HepG2 (cell line): ENCODE results near the gene SLC25A11. TPM values are rescaled to one million over a fixed set of nuclear protein-coding genes. Genes with fewer than 3 reads are reported as not detected.

Experiments used
- ATAC-seq: fragments of 200-7000 bp; cut with Tn5 transposase; 3 replicates; pipeline ENCODE4 v1.9.1; 2020; ENCODE audit warnings: mild to moderate bottlenecking, moderate library complexity
- BruUV-seq: library from RNA; stranded (reverse); fragments of 400-500 nt; replicated peaks from 2 replicates; lab custom pipeline; 2021; lab: Mats Ljungman, UMichigan
- CTCF ChIA-PET: fragments of 300-600 bp; formaldehyde crosslinking; extraction: SDS; loops from one replicate; lab custom pipeline; 2021; ENCODE audit warnings: low total read pairs, inconsistent platforms, low intra/inter-chr PET ratio; lab: Yijun Ruan, JAX
- POLR2A ChIA-PET: fragments of 350-600 bp; sonication (Branson Sonifier 250); formaldehyde crosslinking; loops from one replicate; lab custom pipeline; 2020; ENCODE audit warnings: antibody characterized with exemption, inconsistent platforms; lab: Yijun Ruan, JAX
- DNase-seq: peaks from one replicate; pipeline ENCODE4 v3.0.0-alpha.2; 2015; ENCODE audit warnings: low spot score
- FAIRE-seq: peaks from 3 replicates; lab custom pipeline; 2011; peaks lifted over from hg19 to GRCh38; lab: Jason Lieb, UNC
- H2AFZ ChIP-seq: one replicate; pipeline ENCODE4 v1.6.1; 2011; ENCODE audit warnings: low read length, inconsistent platforms
- H3K27ac ChIP-seq: fragments of 300-600 bp; 3 replicates; pipeline ENCODE4 v1.8.0; 2011; ENCODE audit warnings: mixed run types, mild to moderate bottlenecking, mixed read lengths, low read length, inconsistent platforms; ENCODE audit not compliant: insufficient read depth; ENCODE audit errors: extremely low read length
- H3K27me3 ChIP-seq, 2 experiments: fragments of 200-600 bp in 1 of 2; 2 replicates in 1 of 2; 3 replicates in 1 of 2; pipeline versions ENCODE4 v1.6.0 to v1.8.0; 2011; ENCODE audit warnings: low read length in 2 of 2, mild to moderate bottlenecking in 2 of 2, moderate library complexity in 2 of 2, inconsistent platforms in 1 of 2; ENCODE audit not compliant: insufficient read depth in 2 of 2, control insufficient read depth in 1 of 2
- H3K36me3 ChIP-seq, 2 experiments: fragments of 200-600 bp in 1 of 2; replicated peaks in 1 of 2; 2 replicates in 1 of 2; 3 replicates in 1 of 2; pipeline versions ENCODE4 v1.5.1 to v1.8.0; 2011; ENCODE audit warnings: low read length in 2 of 2, inconsistent platforms in 1 of 2; ENCODE audit not compliant: insufficient read depth in 2 of 2, control insufficient read depth in 1 of 2
- H3K4me1 ChIP-seq: 2 replicates; pipeline ENCODE4 v1.5.1; 2012; ENCODE audit warnings: low read length, inconsistent platforms; ENCODE audit not compliant: insufficient read depth
- H3K4me2 ChIP-seq: 2 replicates; pipeline ENCODE4 v1.6.0; 2011; ENCODE audit warnings: low read depth, low read length, inconsistent platforms
- H3K4me3 ChIP-seq, 3 experiments: fragments of 200-600 bp in 1 of 3; sonication (generic), shearing (Covaris generic) in 1 of 3; replicated peaks in 1 of 3; 2 replicates each; pipeline ENCODE4 v1.5.1; 2011 to 2016; ENCODE audit warnings: low read length in 3 of 3, inconsistent platforms in 2 of 3, low read depth in 2 of 3, mild to moderate bottlenecking in 2 of 3, control low read depth in 1 of 3, mixed read lengths in 1 of 3; ENCODE audit not compliant: insufficient read depth in 1 of 3
- H3K79me2 ChIP-seq: one replicate; pipeline ENCODE4 v1.6.1; 2011; ENCODE audit warnings: low read length, inconsistent platforms; ENCODE audit not compliant: insufficient read depth
- H3K9ac ChIP-seq: 2 replicates; pipeline ENCODE4 v1.6.0; 2011; ENCODE audit warnings: mild to moderate bottlenecking, low read depth, low read length, inconsistent platforms; ENCODE audit not compliant: insufficient read depth
- H3K9me3 ChIP-seq: 2 replicates; pipeline ENCODE4 v1.5.1; 2012; ENCODE audit warnings: mild to moderate bottlenecking, low read length
- H4K20me1 ChIP-seq: 2 replicates; pipeline ENCODE4 v1.6.0; 2011; ENCODE audit warnings: inconsistent platforms, mild to moderate bottlenecking, low read length, moderate library complexity; ENCODE audit not compliant: insufficient read depth
- AGO2 ChIP-seq: fragments of 200-400 bp; formaldehyde crosslinking; optimal IDR thresholded peaks from 2 replicates; pipeline ENCODE3; 2017; ENCODE audit warnings: mild to moderate bottlenecking, low read depth, low read length, moderate library complexity
- E2F5 ChIP-seq: sonication (generic); formaldehyde crosslinking; conservative IDR thresholded peaks from 2 replicates; pipeline ENCODE4 v1.4.0; 2020; ENCODE audit warnings: missing genetic modification reagents
- POLR2G ChIP-seq: fragments of 200-400 bp; formaldehyde crosslinking; IDR thresholded peaks from 2 replicates; pipeline ENCODE4 v1.6.1; 2018; ENCODE audit warnings: mild to moderate bottlenecking, low read depth, low read length, moderate library complexity
- RBFOX2 ChIP-seq: fragments of 200-400 bp; formaldehyde crosslinking; IDR thresholded peaks from 2 replicates; pipeline ENCODE4 v1.6.1; 2017; ENCODE audit warnings: low read depth, mild to moderate bottlenecking, low read length
- ZFY ChIP-seq: sonication (generic); formaldehyde crosslinking; IDR thresholded peaks from 2 replicates; pipeline ENCODE4 v1.4.0; 2020; ENCODE audit warnings: missing genetic modification reagents
- ZNF276 ChIP-seq: sonication (generic); formaldehyde crosslinking; IDR thresholded peaks from 2 replicates; pipeline ENCODE4 v1.4.0; 2020; ENCODE audit warnings: mild to moderate bottlenecking, low read depth, missing genetic modification reagents
- whole genome bisulfite sequencing: methylation state at CpG from one replicate; pipeline ENCODE4 v1.1.6; 2017; ENCODE audit warnings: low lambda C conversion rate; 5-methylcytosine and 5-hydroxymethylcytosine counted together
- in situ Hi-C: cut with HindIII; loops from 2 replicates; pipeline ENCODE4 v1.10.0; 2017; ENCODE audit warnings: low pct_unique_long_range_greater_than_20kb; ENCODE audit not compliant: extremely low pct_ligation_motif_present
- intact Hi-C: fragments of 100-400 bp; cut with micrococcal nuclease; formaldehyde crosslinking; loops from one replicate; pipeline ENCODE4 v1.10.0; 2022; ENCODE audit not compliant: unreplicated experiment
- polyA plus RNA-seq, 8 experiments: library from polyadenylated mRNA; depleted of rRNA in 3 of 8; stranded (reverse) in 7 of 8; unstranded in 1 of 8; fragments of >200 nt; fragmentation: Illumina TruSeq in 4 of 8; extraction: Trizol in 4 of 8; gene quantifications; 2 replicates each; pipeline versions ENCODE4 v1.2.1 to v1.2.3, GENCODE V29; 2011 to 2016; ENCODE audit warnings: low read depth in 4 of 8, missing spikeins in 1 of 8, mixed read lengths in 1 of 8; ENCODE audit not compliant: insufficient read depth in 1 of 8
- total RNA-seq, 5 experiments: library from RNA; depleted of rRNA; stranded (reverse); fragments of >200 nt; fragmentation: Illumina TruSeq; extraction: Trizol; gene quantifications; 2 replicates each; pipeline ENCODE4 v1.2.3, GENCODE V29; 2016; ENCODE audit warnings: low read depth in 1 of 5

The SLC25A11 gene
- total and polyA plus RNA-seq, 2 of the 13 experiments (the other 11 are each of a cell fraction or from before 2014, with no cell fraction given), result 35.4 to 47.2 TPM

GRCh38 chr17:4936436-4936835 lies 3.4 kb downstream of the SLC25A11 start:
- POLR2A ChIA-PET, result interaction anchor here (0.8 to 1.9 kb wide), 4 partner anchors 16 to 32 kb away, joined by 3 to 7 read pairs (median 6); partner anchors contain the start of gene SPAG7
- no peak for DNase-seq
- H3K27ac ChIP-seq, result no peak overlapping the region
- H3K4me1 ChIP-seq, result peaks cover 27% of the 10 kb centered on the region
- in situ Hi-C loops, result no loop called here
- WGBS, result 96% methylated on average over 3 of the region's 3 CpGs
- H4K20me1 ChIP-seq, result no peaks in the 10 kb centered on the region
- H3K4me2 ChIP-seq, result no peak overlapping the region
- no peak for ATAC-seq
- intact Hi-C loops, result no loop called here
- CTCF ChIA-PET, result no interaction called here
- peaks cover 0 to 13% of the 10 kb centered on the region in 2 experiments; a peak in 3 of 5 replicates for H3K36me3 ChIP-seq
- no peaks in the 10 kb centered on the region for H3K9me3 ChIP-seq
- H3K27me3 ChIP-seq, result no peaks in the 10 kb centered on the region; a peak in 1 of 5 replicates
- 0 out of 2 replicates have a peak, but pooled peaks have one; percentile 20 for TF ChIP-seq RBFOX2
- TF ChIP-seq ZFY (CRISPR knock-in tag), result no peak
- no peak for FAIRE-seq
- H3K79me2 ChIP-seq, result peaks cover 26% of the 10 kb centered on the region
- H3K4me3 ChIP-seq, result no peak overlapping the region
- no peak overlapping the region for H3K9ac ChIP-seq
- H2AFZ ChIP-seq, result no peak overlapping the region
- no TSS peak for BruUV-seq

- FAIRE-seq, result no peak
- Histone ChIP-seq H3K4me1 (peaks cover 22% of the 10 kb centered on the region), H3K9ac (no peak overlapping the region), H3K27me3 (no peaks in the 10 kb centered on the region; a peak in 1 of 5 replicates), H3K79me2 (peaks cover 18% of the 10 kb centered on the region), H4K20me1 (no peaks in the 10 kb centered on the region), H3K36me3 (peaks cover 0 to 13% of the 10 kb centered on the region in 2 experiments; a peak in 3 of 5 replicates), H3K4me3 (no peak overlapping the region), H3K27ac (no peak overlapping the region), H3K4me2 (no peak overlapping the region), H3K9me3 (no peaks in the 10 kb centered on the region), H2AFZ (no peak overlapping the region)
- intact Hi-C loops, result no loop called here
- TF ChIP-seq ZNF276, result no peak
- TF ChIP-seq POLR2G, result peak; percentile 47; the same call in 1 of the 2 replicates
- TF ChIP-seq E2F5 (CRISPR knock-in tag), result no peak
- peak; percentile 55 for TF ChIP-seq AGO2
- no peak for DNase-seq
- ATAC-seq, result no peak
- ChIA-PET POLR2A (interaction anchor here (1.6 to 1.9 kb wide), 3 partner anchors 27 to 33 kb away, joined by 5 to 7 read pairs (median 6); partner anchors contain the start of gene SPAG7), CTCF (interaction anchor here (2.0 kb wide), 1 partner anchor 27 kb away, joined by 10 read pairs; no protein-coding TSS in a partner anchor)
- in situ Hi-C loops, result no loop called here
- BruUV-seq, result no TSS peak
These were observed 4.2 kb downstream of the SLC25A11 start for GRCh38 chr17:4935650-4936049.
